GM18870 (cell line): ENCODE measurements around the gene ARMC12.
A peak's percentile ranks its signal among the peaks of the same experiment; 100 is the strongest.
"Not testable (repeated sequence)": the region's sequence is repeated elsewhere in the genome, so short reads cannot be mapped to it uniquely, and the experiment has no call there.

Experiments
- ATAC-seq: cut with Tn5 transposase; IDR thresholded peaks from one replicate; pipeline ENCODE4 v1.9.1; 2021; ENCODE audit warnings: moderate library complexity; ENCODE audit not compliant: unreplicated experiment

Gene ARMC12, protein sequence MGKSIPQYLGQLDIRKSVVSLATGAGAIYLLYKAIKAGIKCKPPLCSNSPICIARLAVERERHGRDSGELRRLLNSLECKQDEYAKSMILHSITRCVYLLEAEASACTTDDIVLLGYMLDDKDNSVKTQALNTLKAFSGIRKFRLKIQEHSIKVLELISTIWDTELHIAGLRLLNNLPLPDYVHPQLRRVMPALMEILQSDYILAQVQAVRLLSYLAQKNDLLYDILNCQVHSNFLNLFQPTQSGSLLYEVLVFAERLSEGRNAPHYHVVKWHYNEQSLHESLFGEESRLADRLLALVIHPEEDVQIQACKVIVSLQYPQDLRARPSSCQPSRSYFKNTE

DNA sequence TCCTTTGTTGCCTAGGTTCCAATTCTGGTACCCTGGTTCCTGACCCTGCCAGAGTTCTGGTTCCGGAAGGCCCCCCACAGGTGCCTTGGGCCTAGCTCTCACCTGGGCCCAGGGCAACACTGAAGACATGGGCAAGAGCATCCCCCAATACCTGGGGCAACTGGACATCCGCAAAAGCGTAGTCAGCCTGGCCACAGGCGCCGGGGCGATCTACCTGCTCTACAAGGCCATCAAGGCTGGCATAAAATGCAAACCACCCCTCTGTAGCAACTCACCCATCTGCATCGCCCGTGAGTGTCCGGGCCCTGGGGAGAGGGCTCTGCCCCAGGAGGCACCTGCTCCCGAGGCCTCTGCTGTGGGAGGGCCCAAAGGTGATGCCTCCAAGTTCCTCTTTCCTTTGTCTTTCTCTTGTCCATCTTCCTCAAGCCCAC is at the start of gene ARMC12:
ARMC12 (plus strand) TSS at position 51 of the 431 bp plus-strand sequence; CDS start at position 128, 77 bp downstream.
- ATAC-seq = no peak

DNA sequence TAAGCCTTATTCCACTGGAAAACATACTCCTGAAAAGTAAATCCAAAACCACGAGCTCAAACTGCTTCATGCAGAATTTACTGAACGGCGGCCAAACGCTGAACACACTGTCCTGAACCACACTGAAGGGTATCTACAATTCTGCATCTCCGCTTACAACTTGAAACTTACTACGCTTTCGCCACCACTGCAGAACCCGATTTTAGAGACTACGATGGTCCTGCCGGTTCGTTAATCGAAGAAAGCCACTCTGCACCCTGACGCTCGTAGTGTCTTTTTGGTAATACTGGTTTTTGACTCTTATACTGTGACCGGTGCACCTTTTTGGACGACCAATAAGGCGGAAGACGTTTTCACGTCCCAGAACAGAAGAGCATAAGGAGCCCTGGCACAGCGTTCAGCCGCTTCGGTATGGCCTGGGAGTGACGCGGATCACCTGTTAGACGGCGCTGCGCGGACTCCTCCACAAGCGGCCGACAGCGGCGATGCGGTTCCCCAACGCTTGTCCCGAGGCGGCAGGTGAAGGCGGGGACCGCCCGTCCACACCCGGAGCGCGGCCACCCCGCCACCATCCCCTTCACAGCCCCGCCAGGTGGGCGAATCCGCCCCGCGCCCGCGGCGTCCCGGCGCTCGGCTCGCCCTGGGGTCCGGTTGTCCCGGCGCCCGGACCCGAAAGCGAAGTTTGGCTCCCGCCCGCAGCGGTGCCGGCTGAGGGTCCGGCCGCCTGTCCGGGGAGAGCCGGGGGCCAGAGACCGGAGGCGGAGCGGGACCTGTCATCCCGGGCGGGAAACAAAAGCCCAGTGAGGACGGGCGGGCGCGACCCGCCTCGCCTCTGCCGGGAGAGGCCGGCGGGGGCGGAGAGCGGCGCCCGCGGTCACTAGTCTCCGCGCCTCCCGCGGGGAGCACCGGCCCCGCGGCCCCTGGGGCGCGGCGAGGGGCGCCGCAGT is 48.9 kb upstream of the ARMC12 start:
- ATAC-seq = no peak

DNA sequence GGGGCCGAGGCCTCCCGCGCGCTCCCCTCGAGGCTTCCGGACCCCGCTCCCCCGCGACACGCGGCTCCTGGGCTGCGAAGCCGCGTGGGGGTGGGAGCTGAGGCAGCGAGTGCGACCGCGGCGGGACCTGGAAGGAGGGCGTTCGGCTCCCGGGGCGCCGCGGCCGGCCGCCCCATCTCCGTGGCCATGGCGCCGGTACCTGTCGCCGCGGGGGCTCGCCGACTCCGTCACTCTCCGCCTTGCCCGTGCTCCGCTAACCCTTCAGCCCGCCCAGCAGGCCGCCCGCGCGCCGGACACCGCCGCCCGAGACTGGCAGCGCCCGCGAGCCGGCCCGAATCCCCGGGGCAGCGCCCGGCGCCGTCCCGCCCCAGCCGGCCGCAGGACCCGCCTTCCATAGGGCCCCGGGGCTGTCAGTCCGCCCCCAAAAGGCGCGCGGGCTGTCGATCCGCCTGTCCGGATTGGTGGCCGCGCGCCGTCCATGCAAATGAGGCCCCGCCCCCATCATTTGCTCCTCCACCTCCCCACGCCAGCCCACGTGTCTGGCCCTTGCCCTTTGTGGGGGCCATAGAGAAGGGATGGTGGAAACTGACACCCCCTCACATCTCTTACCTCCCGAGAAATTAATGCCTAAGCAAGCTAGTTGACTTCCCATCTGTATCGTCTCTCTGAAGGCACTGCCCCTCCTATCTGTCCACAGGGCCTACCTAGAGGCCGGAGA is 48.1 kb upstream of the ARMC12 start, which contains the start of gene FKBP5:
FKBP5 (minus strand) TSS at position 311 of the 718 bp plus-strand sequence. CDS start 46,091 bp downstream, outside the sequence.
- peak; percentile 42 for ATAC-seq

DNA sequence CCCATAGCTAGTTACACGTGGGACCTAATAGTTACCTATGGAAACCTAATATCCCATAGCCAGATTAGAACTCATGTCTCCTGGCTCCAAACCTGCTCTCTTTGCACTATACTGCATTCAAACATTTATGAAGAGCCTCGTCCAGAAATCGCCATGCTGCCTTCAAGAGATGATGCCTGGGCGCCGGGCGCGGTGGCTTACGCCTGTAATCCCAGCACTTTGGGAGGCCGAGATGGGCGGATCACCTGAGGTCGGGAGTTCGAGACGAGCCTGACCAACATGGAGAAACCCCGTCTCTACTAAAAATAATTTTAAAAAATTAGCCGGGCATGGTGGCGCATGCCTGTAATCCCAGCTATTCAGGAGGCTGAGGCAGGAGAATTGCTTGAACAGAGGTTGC is 46.8 kb upstream of the ARMC12 start:
- ATAC-seq = not testable (repeated sequence)

DNA sequence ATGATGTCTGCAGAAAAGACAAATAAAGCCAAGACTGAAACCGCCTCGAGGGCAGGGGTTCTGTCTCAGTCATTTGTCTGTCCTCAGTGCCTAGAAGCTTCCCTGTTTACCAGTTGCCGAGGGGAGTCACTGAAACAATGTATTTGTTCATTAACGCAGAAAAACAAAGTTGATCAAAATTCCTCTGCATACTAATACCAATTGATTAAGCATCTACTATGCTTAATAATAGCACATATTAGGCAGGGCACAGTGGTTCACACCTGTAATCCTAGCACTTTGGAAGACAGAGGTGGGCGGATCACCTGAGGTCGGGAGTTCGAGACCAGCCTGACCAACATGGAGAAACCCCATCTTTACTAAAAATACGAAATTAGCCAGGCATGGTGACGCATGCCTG is 46.3 kb upstream of the ARMC12 start:
- no peak for ATAC-seq

DNA sequence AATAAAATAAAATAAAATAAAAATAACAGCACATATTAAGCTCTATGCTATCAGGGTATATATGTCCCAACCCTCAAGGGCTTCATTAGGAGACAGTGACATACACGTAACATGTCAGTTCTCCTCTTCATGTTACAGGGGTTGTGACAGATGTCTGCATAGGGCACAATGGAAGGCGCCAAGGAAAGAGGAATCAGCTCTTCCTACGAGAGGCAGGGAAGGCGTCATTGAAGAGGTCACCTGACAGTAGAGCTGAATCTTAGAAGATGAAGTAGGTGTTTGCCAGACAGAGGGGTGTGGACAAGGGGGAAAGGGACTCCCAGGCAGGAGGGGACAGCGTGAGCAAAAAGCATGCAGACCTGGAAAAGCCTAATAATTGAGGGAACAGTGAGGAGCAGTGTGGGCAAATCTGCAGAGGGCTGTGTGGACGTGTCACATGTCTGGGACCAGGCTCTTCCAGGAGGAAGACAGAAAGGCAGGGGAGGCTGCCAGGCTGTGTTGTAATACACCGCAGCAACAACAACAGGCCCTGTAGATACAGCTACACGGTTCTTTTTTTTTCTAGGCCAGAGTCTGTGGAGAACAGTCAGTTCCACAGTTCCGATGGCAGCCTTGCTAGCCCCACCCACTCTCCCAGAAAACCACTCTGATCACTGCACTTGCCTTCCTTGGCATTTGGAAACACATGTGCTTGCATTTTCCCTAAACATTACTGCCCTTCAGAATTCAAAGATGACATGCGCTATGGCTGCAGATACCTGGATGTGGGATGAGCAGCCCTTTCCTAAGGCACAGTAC is 45.6 kb upstream of the ARMC12 start:
- no peak for ATAC-seq

DNA sequence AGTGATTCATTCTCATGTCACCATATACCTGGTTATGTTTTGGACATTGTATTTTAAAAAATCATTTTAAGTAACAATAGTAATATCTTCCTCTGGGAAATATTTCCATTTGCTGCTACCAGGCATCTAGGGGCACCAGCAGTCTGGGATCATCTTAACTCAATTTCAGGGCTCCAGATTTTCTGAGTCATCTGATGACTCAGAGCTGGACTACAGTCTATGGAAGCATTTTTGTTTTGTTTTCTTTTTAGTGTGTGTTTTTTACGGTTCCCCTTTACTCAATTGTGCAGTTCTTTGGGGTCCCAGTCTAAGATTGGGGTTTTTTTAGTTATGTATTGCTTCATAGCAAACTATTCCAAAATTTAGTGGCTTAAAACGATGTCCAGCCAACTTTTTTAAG is 42.4 kb upstream of the ARMC12 start:
- no peak for ATAC-seq

DNA sequence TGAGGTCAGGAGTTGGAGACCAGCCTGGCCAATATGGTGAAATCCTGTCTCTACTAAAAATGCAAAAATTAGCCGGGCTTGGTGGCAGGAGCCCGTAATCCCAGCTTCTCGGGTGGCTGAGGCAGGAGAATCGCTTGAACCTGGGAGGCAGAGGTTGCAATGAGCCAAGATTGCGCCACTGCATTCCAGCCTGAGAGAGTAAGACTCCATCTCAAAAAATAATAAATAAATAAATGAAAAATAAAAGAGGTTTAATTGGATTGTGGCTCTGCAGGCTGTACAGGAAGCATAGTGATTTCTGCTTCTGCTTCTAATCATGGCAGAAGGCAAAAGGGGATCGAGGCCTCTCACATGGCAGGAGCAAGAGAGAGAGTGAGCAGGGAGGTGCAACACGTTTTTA is 38.4 kb upstream of the ARMC12 start:
- ATAC-seq = not testable (repeated sequence)

DNA sequence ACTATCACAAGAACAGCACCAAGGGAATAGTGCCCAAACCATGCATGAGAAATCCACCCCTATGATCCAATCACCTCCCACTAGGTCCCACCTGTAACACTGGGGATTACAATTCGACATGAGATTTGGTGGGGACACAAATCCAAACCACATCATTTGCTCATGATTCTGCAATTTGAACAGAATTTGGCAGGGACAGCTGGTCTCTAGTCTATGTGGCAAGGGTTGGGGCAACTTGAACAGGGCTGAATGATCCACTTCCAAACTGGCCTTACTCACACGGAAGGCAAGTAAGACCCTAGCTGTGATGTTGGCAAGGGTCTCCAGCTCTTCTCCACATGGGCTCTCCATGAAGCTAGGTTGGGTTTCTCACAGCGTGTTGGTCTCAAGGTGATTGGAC is 38.0 kb upstream of the ARMC12 start:
- no peak for ATAC-seq

DNA sequence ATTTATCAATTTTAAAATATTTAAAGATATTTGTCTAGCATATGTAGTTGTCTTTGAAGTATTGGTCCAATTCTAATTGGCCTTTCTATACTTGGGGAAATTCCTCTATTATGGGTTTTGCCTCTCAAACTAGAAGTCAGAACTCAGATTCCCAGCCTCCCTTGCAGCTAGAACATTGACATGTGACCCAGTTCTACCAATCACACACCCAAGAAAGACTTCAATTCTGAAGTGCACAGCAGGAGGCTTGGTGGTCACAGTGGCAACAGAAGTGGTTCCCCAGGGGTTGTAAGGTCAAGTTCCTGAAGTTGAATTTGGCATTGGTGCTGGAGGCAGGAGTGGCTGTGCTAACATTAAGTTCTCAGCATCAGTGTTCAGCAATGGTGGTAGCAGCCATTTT is 33.3 kb upstream of the ARMC12 start:
- no peak for ATAC-seq

DNA sequence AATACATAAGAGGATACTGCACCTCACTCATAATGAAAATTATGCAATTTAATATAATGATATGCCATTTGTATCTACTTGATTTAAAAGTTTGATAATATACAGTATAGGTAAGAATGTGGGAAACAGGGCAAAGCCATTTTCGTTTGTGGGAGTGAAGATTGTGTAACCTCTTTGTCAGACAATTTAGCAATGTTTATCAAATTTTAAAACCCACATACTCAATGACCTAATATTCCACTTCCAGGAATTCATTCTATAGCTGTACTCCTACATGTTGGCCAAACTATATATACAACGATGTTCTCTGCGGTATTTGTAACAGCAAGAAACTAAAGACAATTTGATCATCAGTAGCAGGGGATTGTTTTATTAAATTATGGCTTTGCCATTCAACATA is 30.4 kb upstream of the ARMC12 start:
- no peak for ATAC-seq

DNA sequence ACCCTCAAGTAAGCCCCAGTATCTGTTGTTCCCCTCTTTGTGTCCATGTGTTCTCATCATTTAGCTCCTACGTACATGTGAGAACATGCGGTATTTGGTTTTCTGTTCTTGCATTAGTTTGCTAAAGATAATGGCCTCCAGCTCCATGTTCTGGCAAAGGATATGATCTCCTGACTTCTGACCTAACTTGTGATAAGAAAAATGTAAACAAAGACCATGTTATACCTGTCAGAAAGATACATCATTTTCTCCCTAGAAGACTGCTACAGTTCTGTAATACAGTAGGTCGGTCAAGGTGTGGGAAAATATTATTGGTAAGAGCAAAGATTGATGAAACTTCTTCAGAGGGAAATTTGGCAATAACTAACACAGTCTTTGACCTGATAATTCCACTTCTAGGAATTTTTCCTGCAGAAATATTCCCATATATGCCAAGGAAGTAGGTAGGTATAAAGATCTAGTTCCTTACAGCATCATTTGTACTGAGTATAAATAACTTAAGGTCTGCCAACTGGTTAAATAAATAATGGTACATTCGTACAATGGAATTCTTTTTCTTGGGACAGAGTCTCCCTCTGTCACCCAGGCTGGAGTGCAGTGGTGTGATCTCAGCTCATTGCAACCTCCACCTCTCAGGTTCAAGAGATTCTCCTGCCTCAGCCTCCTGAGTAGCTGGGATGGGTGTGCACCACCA is 29.0 kb upstream of the ARMC12 start:
- ATAC-seq = no peak

DNA sequence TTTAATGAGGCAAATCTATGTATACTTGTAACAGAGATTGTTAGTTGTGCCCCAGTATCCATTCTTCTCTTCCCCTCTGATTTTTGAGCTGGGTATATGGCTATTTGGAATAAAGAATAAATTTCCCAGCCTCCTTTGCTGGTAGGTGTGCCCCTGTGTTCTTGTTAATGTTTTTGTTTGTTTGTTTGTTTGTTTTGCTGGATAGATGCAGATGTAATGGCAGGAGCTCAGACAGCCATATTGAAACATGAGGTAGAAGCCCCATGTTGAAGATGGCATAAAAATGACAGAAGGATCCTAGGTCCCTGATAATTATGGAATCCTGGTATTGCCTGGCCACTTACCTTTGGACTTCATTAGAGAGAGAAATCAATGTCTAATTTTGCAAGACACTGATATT is 28.2 kb upstream of the ARMC12 start:
- no peak for ATAC-seq

DNA sequence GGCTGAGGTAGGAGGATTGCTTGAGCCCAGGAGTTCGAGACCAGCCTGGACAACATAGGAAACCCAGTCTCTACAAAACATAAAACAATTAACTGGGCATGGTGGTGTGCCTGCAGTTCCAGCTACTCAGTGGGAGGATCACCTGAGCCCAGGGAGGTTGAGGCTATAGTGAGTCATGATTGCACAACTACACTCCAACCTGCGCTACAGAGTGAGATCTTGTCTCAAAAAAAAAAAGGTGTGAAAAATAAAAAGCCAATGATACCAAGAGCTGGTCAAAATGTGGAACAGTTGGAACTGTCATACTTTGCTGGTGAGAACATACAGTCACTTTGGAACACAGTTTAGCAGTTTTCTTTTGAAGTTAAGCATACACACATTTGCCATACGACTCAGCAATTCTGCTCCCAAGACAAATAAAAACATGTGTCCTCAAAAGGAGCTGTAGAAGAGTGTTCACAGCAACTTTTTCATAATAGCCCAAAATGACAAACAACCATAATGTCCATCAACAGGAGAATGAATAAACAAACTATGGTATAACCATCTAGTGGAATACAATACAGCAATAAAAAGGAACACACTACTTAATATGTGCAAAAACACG is 26.5 kb upstream of the ARMC12 start:
- no peak for ATAC-seq

DNA sequence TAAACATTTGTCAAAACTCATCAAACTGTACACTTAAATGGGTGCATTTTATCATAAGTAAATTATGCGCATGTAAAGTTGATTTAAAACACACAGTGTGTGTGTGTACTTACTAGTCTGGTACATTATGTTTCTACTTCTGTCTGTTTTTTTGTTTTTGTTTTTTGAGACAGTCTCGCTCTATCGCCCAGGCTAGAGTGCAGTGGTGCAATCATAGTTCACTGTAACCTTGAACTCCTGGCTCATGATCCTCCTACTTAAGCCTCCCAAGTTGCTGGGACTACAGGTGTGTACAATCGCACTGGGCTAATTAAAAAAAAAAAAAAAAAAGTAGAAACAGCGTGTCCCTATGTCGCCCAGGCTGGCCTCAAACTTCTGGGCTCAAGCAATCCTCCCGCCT is 25.1 kb upstream of the ARMC12 start:
- no peak for ATAC-seq

DNA sequence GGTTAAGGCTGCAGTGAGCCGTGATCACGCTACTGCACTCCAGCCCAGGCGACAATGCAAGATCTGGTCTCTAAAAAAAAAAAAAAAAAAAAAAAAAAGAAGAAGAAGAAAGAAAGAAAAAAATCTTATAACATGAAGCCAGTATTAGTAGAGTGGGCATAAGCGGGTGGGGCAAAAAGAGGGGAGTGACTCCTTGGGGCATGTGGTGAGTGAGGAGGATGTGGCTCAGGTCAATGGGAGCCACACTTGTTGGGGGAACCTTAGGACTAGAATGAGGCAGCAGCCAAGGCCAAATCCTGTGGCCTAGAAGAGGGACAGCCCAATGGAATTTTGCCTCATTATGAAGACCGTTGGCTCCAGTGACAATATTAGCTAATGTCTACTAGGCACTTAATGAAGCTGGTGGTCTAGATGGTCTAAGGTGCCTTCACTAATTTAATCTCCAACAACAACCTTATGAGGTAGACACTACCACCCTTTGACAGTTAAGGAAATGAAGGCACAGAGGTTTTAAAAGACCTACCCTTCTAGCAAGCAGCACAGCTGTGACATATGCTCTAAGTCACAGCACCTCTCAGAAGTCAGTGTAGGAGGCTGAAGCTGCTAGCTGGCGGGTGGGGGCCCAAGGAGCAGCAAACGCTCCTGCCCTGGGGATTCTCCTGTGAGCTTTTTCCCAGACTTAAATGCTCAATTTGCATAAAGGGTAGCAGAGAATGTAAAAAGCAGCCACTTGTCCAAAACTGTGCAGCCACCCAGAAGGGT is 23.6 kb upstream of the ARMC12 start:
- no peak for ATAC-seq

DNA sequence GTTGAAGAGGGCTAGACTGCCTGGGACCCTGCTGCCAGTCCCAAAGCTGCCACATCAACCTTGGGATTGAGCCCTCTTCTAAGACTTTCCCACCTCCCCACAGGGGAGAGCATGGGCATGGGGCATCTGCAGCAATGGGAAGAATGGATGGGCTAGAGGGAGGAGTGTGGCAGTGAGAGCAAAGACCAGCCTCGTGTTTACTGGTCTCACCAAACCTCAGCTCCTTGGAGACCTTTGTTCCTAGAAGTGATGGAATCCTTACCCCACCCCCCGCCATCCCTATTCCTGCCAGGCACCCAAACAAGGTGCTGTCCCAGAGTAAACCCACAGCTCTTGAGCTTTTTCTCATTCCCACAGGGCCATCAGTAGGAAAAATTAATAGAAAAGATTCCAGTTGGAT is 20.0 kb upstream of the ARMC12 start:
- no peak for ATAC-seq
